ENCODE results near the gene PRADC1. TPM values are rescaled to one million over a fixed set of nuclear protein-coding genes. Genes with fewer than 3 reads are reported as not detected.
"Not testable (repeated sequence)": the region's sequence is repeated elsewhere in the genome, so short reads cannot be mapped to it uniquely, and the experiment has no call there.

The PRADC1 gene
- total and polyA plus RNA-seq, 8 donors, result 8.5 to 23.3 (median 14.5) TPM

DNA sequence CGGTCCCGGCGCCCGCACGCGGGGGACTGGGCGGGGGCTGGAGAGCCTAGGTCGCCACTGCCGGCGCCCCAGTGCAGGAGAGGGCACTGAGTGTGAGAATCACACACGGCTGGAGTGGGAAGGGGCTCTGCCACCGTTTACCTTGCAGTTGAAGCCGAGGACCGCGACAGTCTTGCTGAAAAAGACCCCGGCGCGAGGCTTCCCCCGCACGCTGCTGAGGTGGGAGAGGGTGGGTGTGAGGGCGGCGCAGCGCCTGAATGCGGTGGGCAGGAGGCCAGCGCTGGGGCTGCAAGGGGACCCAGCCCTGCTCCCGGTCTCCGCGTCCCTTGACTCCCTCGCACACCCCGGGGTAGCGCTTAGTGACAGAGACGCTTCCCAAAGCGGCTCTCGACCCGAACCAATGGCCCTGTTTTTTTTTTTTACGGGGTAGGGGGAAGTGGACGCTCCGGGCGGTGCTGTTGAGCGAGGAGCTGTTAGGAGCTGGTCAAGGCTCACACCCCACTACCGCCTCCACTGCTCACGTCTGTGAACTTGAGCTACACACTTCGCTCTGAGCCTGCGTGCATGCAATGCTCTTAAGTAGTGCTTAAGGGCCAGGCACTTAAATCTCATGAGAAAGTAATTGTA lies 29.9 kb downstream of the PRADC1 start:
- Histone ChIP-seq H3K4me3 (peak overlapping the region in 1 of 2 donors; percentile 13), H3K9me3 (no peaks in the 10 kb centered on the region), H3K4me1 (peaks cover 10 to 14% of the 10 kb centered on the region in 2 donors), H3K27ac (no peak overlapping the region), H3K36me3 (no peaks in the 10 kb centered on the region), H3K27me3 (peaks cover 36 to 76% of the 10 kb centered on the region in 2 donors)
- ATAC-seq (peak; percentile 93), DNase-seq (peak in 2 of 4 donors; percentile 64 to 73)
- intact Hi-C loops (cut with DNase I), result no loop called here
- TF ChIP-seq, protein P1, sequence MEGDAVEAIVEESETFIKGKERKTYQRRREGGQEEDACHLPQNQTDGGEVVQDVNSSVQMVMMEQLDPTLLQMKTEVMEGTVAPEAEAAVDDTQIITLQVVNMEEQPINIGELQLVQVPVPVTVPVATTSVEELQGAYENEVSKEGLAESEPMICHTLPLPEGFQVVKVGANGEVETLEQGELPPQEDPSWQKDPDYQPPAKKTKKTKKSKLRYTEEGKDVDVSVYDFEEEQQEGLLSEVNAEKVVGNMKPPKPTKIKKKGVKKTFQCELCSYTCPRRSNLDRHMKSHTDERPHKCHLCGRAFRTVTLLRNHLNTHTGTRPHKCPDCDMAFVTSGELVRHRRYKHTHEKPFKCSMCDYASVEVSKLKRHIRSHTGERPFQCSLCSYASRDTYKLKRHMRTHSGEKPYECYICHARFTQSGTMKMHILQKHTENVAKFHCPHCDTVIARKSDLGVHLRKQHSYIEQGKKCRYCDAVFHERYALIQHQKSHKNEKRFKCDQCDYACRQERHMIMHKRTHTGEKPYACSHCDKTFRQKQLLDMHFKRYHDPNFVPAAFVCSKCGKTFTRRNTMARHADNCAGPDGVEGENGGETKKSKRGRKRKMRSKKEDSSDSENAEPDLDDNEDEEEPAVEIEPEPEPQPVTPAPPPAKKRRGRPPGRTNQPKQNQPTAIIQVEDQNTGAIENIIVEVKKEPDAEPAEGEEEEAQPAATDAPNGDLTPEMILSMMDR (IDR thresholded peaks at IDR 0.05), result no peak

DNA sequence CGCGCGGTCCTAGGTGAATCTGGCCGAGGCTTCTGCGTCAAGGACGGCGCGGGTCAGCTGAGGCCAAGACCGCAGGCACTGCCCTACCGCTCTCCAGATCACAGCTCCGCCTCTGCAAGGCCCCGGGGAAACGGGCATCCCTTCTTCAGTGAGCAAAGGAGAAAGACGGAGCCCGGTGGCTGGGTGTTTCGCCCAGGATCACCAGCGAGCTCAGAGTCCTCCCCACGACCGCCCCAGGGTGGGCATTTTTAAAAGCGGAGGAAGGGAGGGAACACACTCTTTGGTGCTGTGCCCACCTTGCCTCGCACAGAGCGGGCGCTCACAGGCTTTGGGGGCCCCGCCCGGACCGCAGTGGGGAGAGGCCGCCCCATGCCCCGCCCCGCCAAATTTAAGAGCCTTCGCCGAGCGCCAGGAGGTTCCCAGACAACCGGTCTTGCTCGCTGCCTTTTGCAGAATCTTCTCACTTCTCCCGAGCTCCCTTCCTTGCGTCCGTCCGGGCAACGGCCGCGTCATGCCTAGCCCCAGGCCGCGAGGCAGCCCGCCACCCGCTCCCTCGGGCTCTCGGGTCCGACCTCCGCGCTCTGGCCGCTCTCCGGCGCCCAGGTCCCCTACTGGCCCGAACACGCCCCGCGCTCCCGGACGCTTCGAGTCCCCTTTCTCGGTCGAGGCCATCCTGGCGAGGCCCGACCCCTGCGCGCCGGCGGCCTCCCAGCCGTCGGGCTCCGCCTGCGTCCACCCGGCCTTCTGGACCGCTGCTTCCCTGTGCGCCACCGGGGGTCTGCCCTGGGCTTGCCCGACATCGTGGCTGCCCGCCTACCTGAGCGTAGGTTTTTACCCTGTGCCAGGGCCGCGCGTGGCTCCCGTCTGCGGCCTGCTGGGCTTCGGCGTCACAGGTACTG lies 30.6 kb downstream of the PRADC1 start, which contains the start of gene NOTO:
Gene NOTO, plus strand, starts transcription at position 419 of the 899 bp plus-strand sequence. Its CDS starts 93 bp downstream, at position 512.
- H3K4me1 ChIP-seq, result peaks cover 10 to 14% of the 10 kb centered on the region in 2 donors
- peak within 1 kb of the TSS; percentile 13 for H3K4me3 ChIP-seq

DNA sequence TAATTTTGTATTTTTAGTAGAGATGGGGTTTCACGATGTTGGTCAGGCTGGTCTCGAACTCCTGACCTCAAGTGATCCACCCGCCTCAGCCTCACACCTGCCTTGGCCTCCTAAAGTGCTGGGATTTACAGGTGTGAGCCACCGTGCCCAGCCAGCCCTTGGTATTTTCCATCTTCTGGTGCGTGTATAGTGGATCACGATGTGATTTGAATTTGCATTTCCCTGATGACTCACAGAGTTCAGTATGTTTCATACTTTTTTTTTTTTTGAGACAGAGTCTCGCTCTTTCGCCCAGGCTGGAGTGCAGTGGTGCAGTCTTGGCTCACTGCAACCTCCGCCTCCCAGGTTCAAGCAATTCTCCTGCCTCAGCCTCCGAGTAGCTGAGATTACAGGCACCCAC lies 32.8 kb downstream of the PRADC1 start:
- DNase-seq; H3K9me3 ChIP-seq; ATAC-seq; H3K36me3 ChIP-seq; H3K4me3 ChIP-seq; intact Hi-C loops (cut with DNase I); H3K27ac ChIP-seq: not testable (repeated sequence)
- Histone ChIP-seq H3K4me1 (peaks cover 10 to 14% of the 10 kb centered on the region in 2 donors), H3K27me3 (peaks cover 36 to 85% of the 10 kb centered on the region in 2 donors)

More for the DNA sequence above, 30.6 kb downstream of the PRADC1 start, which contains the start of gene NOTO:
- Histone ChIP-seq H3K36me3 (no peaks in the 10 kb centered on the region), H3K27ac (no peak within 1 kb of the TSS), H3K9me3 (no peaks in the 10 kb centered on the region), H3K27me3 (peaks cover 36 to 79% of the 10 kb centered on the region in 2 donors)
- intact Hi-C loops (cut with DNase I), result no loop called here
- TF ChIP-seq, protein P1 (IDR thresholded peaks at IDR 0.05), result no peak
- ATAC-seq (peak; percentile 66), DNase-seq (peak in 1 of 4 donors; percentile 80)

DNA sequence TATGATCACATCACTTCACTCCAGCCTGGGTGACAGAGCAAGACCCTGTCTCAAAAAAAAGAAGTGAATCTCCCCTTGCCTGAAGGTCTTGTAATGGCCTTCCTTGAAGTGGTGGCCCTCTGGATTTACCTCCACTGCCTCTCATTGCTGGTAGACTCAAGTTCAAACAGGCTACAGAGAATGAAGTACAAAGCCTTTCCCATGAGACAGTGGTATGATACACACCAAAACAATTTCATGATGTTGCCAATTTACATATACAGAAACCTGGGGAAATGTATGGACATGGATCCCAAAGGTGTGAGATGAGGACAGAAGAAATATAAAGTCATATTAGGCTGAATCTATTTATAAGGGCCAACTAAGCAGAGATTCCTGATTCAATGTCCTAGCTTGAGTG lies 35.5 kb downstream of the PRADC1 start:
- H3K9me3 ChIP-seq, result no peaks in the 10 kb centered on the region
- H3K4me1 ChIP-seq, result peaks cover 7 to 8% of the 10 kb centered on the region in 2 donors
- TF ChIP-seq, protein P1 (IDR thresholded peaks at IDR 0.05), result no peak
- intact Hi-C loops (cut with DNase I), result no loop called here
- H3K27me3 ChIP-seq, result peaks cover 15 to 65% of the 10 kb centered on the region in 2 donors
- no peak for ATAC-seq
- H3K36me3 ChIP-seq, result no peaks in the 10 kb centered on the region
- no peak overlapping the region for H3K4me3 ChIP-seq
- no peak for DNase-seq
- no peak overlapping the region for H3K27ac ChIP-seq

DNA sequence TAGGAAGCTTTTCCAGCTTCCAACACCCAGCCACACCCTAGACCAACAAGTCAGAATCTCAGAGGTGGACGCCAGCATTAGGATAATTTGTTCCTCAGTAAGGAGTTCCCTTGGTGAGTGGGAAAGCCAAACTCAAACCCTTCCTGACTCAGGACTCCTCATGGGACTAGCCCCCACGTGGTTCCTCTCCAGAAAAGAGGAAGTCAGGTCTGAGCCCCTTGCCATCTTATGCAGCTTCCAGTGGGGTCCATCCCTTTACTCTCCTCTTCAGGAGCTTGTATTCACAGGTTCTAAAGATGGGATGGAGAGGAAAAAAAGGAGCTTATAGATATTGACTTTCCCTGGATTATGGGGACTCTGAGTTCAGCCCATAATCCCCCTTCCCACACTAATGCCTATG lies 45.5 kb downstream of the PRADC1 start:
- DNase-seq, result no peak
- no peak for ATAC-seq
- Histone ChIP-seq H3K4me1 (no peaks in the 10 kb centered on the region), H3K9me3 (peaks cover 0 to 6% of the 10 kb centered on the region in 2 donors), H3K36me3 (no peaks in the 10 kb centered on the region), H3K27me3 (no peaks in the 10 kb centered on the region), H3K27ac (no peak overlapping the region), H3K4me3 (no peak overlapping the region)
- TF ChIP-seq, protein P1 (IDR thresholded peaks at IDR 0.05), result no peak
- intact Hi-C loops (cut with DNase I), result no loop called here
